PC-3 (cell line): ENCODE measurements around the gene ABCA5. TPM values are rescaled to one million over a fixed set of nuclear protein-coding genes. Genes with fewer than 3 reads are reported as not detected.
A peak's percentile ranks its signal among the peaks of the same experiment; 100 is the strongest.
"Not testable (repeated sequence)": the region's sequence is repeated elsewhere in the genome, so short reads cannot be mapped to it uniquely, and the experiment has no call there.

Source experiments
- ATAC-seq: fragments of 200-7000 bp; cut with Tn5 transposase; 2 replicates; pipeline ENCODE4 v1.9.1; 2020; ENCODE audit warnings: mild to moderate bottlenecking, moderate library complexity
- BruUV-seq: library from RNA; stranded (reverse); fragments of 400-500 nt; replicated peaks from 2 replicates; lab custom pipeline; 2021; lab: Mats Ljungman, UMichigan
- CTCF ChIA-PET: fragments of 300-600 bp; sonication (Branson Sonifier 250); formaldehyde crosslinking; loops from one replicate; lab custom pipeline; 2022; ENCODE audit warnings: antibody characterized with exemption; lab: Charles Lee
- POLR2A ChIA-PET: fragments of 300-600 bp; sonication (Branson Sonifier 250); formaldehyde crosslinking; loops from one replicate; lab custom pipeline; 2022; ENCODE audit warnings: antibody characterized with exemption; ENCODE audit not compliant: unreplicated experiment; lab: Charles Lee
- DNase-seq: peaks from one replicate; pipeline ENCODE4 v3.0.0-alpha.2; 2015
- H2AFZ ChIP-seq: fragments of 300-600 bp; sonication (generic); 2 replicates; pipeline ENCODE4 v1.6.0; 2016; ENCODE audit warnings: antibody characterized with exemption, low read length
- H3F3A ChIP-seq: fragments of 300-600 bp; sonication (generic); one replicate; pipeline ENCODE4 v1.6.0; 2017; ENCODE audit warnings: antibody characterized with exemption, low read length, control low read depth, mild to moderate bottlenecking; ENCODE audit not compliant: unreplicated experiment
- H3K27ac ChIP-seq: fragments of 300-600 bp; sonication (generic); 2 replicates; pipeline ENCODE4 v1.5.1; 2016; ENCODE audit warnings: mild to moderate bottlenecking, low read length
- H3K27me3 ChIP-seq: fragments of 300-600 bp; sonication (generic); 2 replicates; pipeline ENCODE4 v1.6.1; 2016; ENCODE audit warnings: low read length, mixed read lengths
- H3K36me3 ChIP-seq: fragments of 300-600 bp; sonication (generic); 2 replicates; pipeline ENCODE4 v1.6.1; 2016; ENCODE audit warnings: low read depth, mixed run types, low read length, mixed read lengths
- H3K4me1 ChIP-seq: fragments of 300-600 bp; sonication (generic); 2 replicates; pipeline ENCODE4 v1.5.1; 2016; ENCODE audit warnings: low read length; ENCODE audit not compliant: insufficient read depth
- H3K4me2 ChIP-seq: fragments of 300-600 bp; sonication (generic); 2 replicates; pipeline ENCODE4 v1.6.0; 2016; ENCODE audit warnings: low read length
- H3K4me3 ChIP-seq: fragments of 300-600 bp; sonication (generic); 2 replicates; pipeline ENCODE4 v1.5.1; 2016; ENCODE audit warnings: mild to moderate bottlenecking, low read length, mixed read lengths
- H3K79me2 ChIP-seq: fragments of 300-600 bp; sonication (generic); 2 replicates; pipeline ENCODE4 v1.6.1; 2017; ENCODE audit warnings: low read length, mixed read lengths
- H3K9ac ChIP-seq: fragments of 300-600 bp; sonication (generic); 2 replicates; pipeline ENCODE4 v1.6.0; 2016; ENCODE audit warnings: mild to moderate bottlenecking, low read length
- H3K9me2 ChIP-seq: fragments of 300-600 bp; sonication (generic); replicated peaks from 2 replicates; pipeline ENCODE4 v1.6.1; 2016; ENCODE audit warnings: mixed run types, low read length, mixed read lengths
- H3K9me3 ChIP-seq: fragments of 300-600 bp; sonication (generic); 2 replicates; pipeline ENCODE4 v1.6.1; 2016; ENCODE audit warnings: low read length, mixed read lengths
- H4K20me1 ChIP-seq: fragments of 300-600 bp; sonication (generic); 2 replicates; pipeline ENCODE4 v1.6.1; 2016; ENCODE audit warnings: low read length, mixed read lengths
- EZH2 ChIP-seq: fragments of 300-600 bp; sonication (generic); IDR thresholded peaks from one replicate; pipeline ENCODE4 v1.6.1; 2017; ENCODE audit warnings: antibody characterized with exemption, mild to moderate bottlenecking, low read length; ENCODE audit not compliant: unreplicated experiment
- EZH2phosphoT487 ChIP-seq: fragments of 300-600 bp; sonication (generic); IDR thresholded peaks from 2 replicates; pipeline ENCODE4 v1.6.1; 2018; ENCODE audit warnings: mild to moderate bottlenecking, antibody characterized with exemption, low read length, borderline replicate concordance
- intact Hi-C: fragments of 100-400 bp; cut with micrococcal nuclease; formaldehyde crosslinking; loops from 2 replicates; pipeline ENCODE4 v1.9.0; 2023
- total RNA-seq: library from RNA; depleted of rRNA; stranded (reverse); fragments of >200 nt; gene quantifications from 2 replicates; pipeline ENCODE4 v1.2.3, GENCODE V29; 2014
- TF ChIP-seq, protein P1 (sequence below): fragments of 300-600 bp; sonication (generic); conservative IDR thresholded peaks from 2 replicates; pipeline ENCODE4 v1.5.1; 2017; ENCODE audit warnings: antibody characterized with exemption, low read depth, mild to moderate bottlenecking, low read length

The ABCA5 gene
- total RNA-seq, 1 experiment from 2014 or later: 7.0 TPM

DNA sequence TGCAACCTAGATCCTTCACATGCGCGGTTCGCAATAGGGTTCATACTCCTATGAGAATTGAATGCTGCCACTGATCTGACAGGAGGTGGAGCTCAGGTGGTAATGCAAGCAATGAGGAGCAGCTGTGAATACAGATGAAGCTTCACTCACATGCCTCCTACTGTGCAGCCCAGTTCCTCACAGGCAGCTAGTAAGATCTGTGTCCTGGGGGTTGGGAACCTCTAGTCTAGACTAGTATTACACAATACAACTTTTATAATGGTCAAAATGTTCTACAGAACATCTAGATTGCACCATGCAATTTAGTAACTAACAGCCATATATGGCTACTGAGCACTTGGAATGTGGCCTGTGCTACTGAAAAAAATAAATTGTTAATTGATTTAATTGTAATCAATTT is 26.7 kb downstream of the ABCA5 start:
- H3K36me3 ChIP-seq: no peaks in the 10 kb centered on the region
- H3K4me1 ChIP-seq: no peaks in the 10 kb centered on the region
- no peaks in the 10 kb centered on the region for H3K9me2 ChIP-seq
- no peak overlapping the region for H3K9ac ChIP-seq
- no TSS peak for BruUV-seq
- no peak overlapping the region for H3K27ac ChIP-seq
- intact Hi-C loops: no loop called here
- TF ChIP-seq, protein P1, sequence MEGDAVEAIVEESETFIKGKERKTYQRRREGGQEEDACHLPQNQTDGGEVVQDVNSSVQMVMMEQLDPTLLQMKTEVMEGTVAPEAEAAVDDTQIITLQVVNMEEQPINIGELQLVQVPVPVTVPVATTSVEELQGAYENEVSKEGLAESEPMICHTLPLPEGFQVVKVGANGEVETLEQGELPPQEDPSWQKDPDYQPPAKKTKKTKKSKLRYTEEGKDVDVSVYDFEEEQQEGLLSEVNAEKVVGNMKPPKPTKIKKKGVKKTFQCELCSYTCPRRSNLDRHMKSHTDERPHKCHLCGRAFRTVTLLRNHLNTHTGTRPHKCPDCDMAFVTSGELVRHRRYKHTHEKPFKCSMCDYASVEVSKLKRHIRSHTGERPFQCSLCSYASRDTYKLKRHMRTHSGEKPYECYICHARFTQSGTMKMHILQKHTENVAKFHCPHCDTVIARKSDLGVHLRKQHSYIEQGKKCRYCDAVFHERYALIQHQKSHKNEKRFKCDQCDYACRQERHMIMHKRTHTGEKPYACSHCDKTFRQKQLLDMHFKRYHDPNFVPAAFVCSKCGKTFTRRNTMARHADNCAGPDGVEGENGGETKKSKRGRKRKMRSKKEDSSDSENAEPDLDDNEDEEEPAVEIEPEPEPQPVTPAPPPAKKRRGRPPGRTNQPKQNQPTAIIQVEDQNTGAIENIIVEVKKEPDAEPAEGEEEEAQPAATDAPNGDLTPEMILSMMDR: no peak
- no peak for TF ChIP-seq EZH2phosphoT487
- no peaks in the 10 kb centered on the region for H3F3A ChIP-seq
- H3K4me2 ChIP-seq: no peak overlapping the region
- H3K9me3 ChIP-seq: no peaks in the 10 kb centered on the region
- no peak for ATAC-seq
- no peaks in the 10 kb centered on the region for H4K20me1 ChIP-seq
- no peaks in the 10 kb centered on the region for H3K79me2 ChIP-seq
- no peak for DNase-seq
- no peak overlapping the region for H2AFZ ChIP-seq
- POLR2A ChIA-PET: no interaction called here
- H3K4me3 ChIP-seq: no peak overlapping the region
- H3K27me3 ChIP-seq: no peaks in the 10 kb centered on the region
- CTCF ChIA-PET: no interaction called here

DNA sequence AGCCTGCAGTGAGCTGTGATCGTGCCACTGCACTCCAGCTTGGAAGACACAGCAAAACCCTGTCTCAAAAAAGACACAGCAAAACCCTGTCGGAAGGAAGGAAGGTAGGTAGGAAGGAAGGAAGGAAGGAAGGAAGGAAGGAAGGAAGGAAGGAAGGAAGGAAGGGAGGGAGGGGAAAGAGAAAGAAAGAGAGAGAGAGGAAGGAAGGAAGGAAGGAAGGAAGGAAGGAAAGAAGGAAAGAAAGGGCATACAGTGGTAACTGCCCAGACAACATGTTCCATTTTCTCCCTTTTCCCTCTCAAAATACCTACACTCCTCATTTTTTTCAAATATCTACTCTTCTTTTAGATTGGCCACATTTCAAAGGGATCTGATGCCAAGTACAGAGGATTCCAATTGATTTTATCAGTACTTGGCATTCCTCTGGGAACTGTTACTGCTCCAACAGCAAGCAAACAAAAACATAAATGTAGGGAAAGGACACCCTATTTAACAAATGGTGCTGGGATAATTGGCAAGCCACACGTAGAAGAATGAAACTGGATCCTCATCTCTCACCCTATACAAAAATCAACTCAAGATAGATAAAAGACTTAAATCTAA is 28.7 kb downstream of the ABCA5 start:
- H3K9me3 ChIP-seq, H3K4me1 ChIP-seq, H4K20me1 ChIP-seq, intact Hi-C loops, H3K27ac ChIP-seq, POLR2A ChIA-PET, H2AFZ ChIP-seq, H3K9ac ChIP-seq, BruUV-seq, H3K4me2 ChIP-seq, H3K36me3 ChIP-seq, H3F3A ChIP-seq, DNase-seq, H3K9me2 ChIP-seq, CTCF ChIA-PET, H3K4me3 ChIP-seq, ATAC-seq, H3K79me2 ChIP-seq, H3K27me3 ChIP-seq: not testable (repeated sequence)

DNA sequence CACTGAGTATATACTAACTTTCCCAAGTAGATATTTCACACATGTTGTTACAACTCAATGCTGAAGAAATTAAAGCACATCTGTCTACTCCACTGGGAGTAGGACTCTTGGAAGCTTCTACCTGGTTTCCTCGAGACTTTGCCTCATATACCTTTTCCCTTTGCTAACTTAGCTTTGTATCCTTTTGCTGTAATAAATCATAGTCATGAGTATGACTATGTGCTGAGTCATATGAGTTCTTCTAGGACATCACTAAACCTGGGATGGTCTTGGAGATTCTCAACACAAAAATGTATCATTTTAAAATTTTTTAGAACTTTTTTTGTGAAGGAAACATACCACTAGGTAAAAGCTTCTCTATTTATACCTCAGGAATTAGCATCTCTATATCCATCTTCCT is 39.8 kb downstream of the ABCA5 start:
- no peaks in the 10 kb centered on the region for H3K79me2 ChIP-seq
- H3K27ac ChIP-seq: peak overlapping the region; percentile 52
- no TSS peak for BruUV-seq
- no peaks in the 10 kb centered on the region for H3K9me2 ChIP-seq
- TF ChIP-seq EZH2 (no peak), EZH2phosphoT487 (no peak)
- TF ChIP-seq, protein P1: no peak
- peak overlapping the region; percentile 14 for H3K4me3 ChIP-seq
- POLR2A ChIA-PET: interaction anchor here (1.3 kb wide), 1 partner anchor 40 kb away, joined by 3 read pairs; the partner anchor contains the start of gene ABCA5
- CTCF ChIA-PET: no interaction called here
- DNase-seq (peak; percentile 90), ATAC-seq (peak; percentile 82)
- H2AFZ ChIP-seq: no peak overlapping the region
- H3K4me1 ChIP-seq: peaks cover 29% of the 10 kb centered on the region
- H3K4me2 ChIP-seq: peak overlapping the region; percentile 60
- H3K36me3 ChIP-seq: no peaks in the 10 kb centered on the region
- no peaks in the 10 kb centered on the region for H3K9me3 ChIP-seq
- no peak overlapping the region for H3K9ac ChIP-seq
- H3F3A ChIP-seq: peaks cover 12% of the 10 kb centered on the region
- no peaks in the 10 kb centered on the region for H4K20me1 ChIP-seq
- intact Hi-C loops: loop anchor here (1.0 kb wide), 2 partner anchors 18 to 39 kb away; no protein-coding TSS in a partner anchor
- H3K27me3 ChIP-seq: no peaks in the 10 kb centered on the region
